Measurements from ENCODE around the gene MACROD1.

Gene MACROD1

GRCh38 chr11:64072871-64073270 lies 93.0 kb downstream of the MACROD1 start:
- TF ChIP-seq CTCF (IDR thresholded peaks at IDR 0.05; ENCODE audit: insufficient read depth, low read length, poor library complexity, severe bottlenecking) (no peak), EZH2phosphoT487 (conservative IDR thresholded peaks at IDR 0.05; ENCODE audit: low read length) (no peak)
- Histone ChIP-seq H2AFZ (ENCODE audit: low read depth, low read length, severe bottlenecking) (no peak overlapping the region), H3K9me2 (replicated peaks; ENCODE audit: insufficient read depth, low read length) (no peaks in the 10 kb centered on the region), H3K36me3 (ENCODE audit: low read length) (no peaks in the 10 kb centered on the region), H3K79me2 (ENCODE audit: insufficient read depth, low read length) (no peaks in the 10 kb centered on the region), H3F3A (ENCODE audit: insufficient read depth) (no peaks in the 10 kb centered on the region), H3K9ac (ENCODE audit: low read length) (no peak overlapping the region), H3K27ac (ENCODE audit: low read depth, low read length) (no peak overlapping the region), H4K20me1 (ENCODE audit: low read depth, low read length) (no peaks in the 10 kb centered on the region), H3K4me2 (ENCODE audit: low read depth, low read length, poor library complexity, severe bottlenecking) (no peak overlapping the region), H3K9me3 (ENCODE audit: insufficient read depth, low read length) (no peaks in the 10 kb centered on the region), H3K27me3 (ENCODE audit: low read length) (no peaks in the 10 kb centered on the region), H3K4me3 (ENCODE audit: insufficient read depth, low read length, poor library complexity, severe bottlenecking) (no peak overlapping the region)

- no peaks in the 10 kb centered on the region for H3K79me2 ChIP-seq (ENCODE audit: insufficient read depth, low read length)
- no peak overlapping the region for H3K4me2 ChIP-seq (ENCODE audit: low read depth, low read length, poor library complexity, severe bottlenecking)
- no peaks in the 10 kb centered on the region for H3K9me2 ChIP-seq (replicated peaks; ENCODE audit: insufficient read depth, low read length)
- no peak overlapping the region for H2AFZ ChIP-seq (ENCODE audit: low read depth, low read length, severe bottlenecking)
- no peaks in the 10 kb centered on the region for H3K27me3 ChIP-seq (ENCODE audit: low read length)
- H3K9ac ChIP-seq (ENCODE audit: low read length), result no peak overlapping the region
- H3K27ac ChIP-seq (ENCODE audit: low read depth, low read length), result no peak overlapping the region
- no peaks in the 10 kb centered on the region for H4K20me1 ChIP-seq (ENCODE audit: low read depth, low read length)
- H3K36me3 ChIP-seq (ENCODE audit: low read length), result no peaks in the 10 kb centered on the region
- H3K4me3 ChIP-seq (ENCODE audit: insufficient read depth, low read length, poor library complexity, severe bottlenecking), result no peak overlapping the region
- H3F3A ChIP-seq (ENCODE audit: insufficient read depth), result no peaks in the 10 kb centered on the region
- no peaks in the 10 kb centered on the region for H3K9me3 ChIP-seq (ENCODE audit: insufficient read depth, low read length)
- TF ChIP-seq EZH2phosphoT487 (conservative IDR thresholded peaks at IDR 0.05; ENCODE audit: low read length) (no peak), CTCF (IDR thresholded peaks at IDR 0.05; ENCODE audit: insufficient read depth, low read length, poor library complexity, severe bottlenecking) (no peak)
These were observed 93.5 kb downstream of the MACROD1 start for GRCh38 chr11:64072403-64072802.

- Histone ChIP-seq H3K4me3 (ENCODE audit: insufficient read depth, low read length, poor library complexity, severe bottlenecking) (no peak overlapping the region), H3K9ac (ENCODE audit: low read length) (no peak overlapping the region), H3K9me3 (ENCODE audit: insufficient read depth, low read length) (no peaks in the 10 kb centered on the region), H3K27ac (ENCODE audit: low read depth, low read length) (no peak overlapping the region), H3F3A (ENCODE audit: insufficient read depth) (no peaks in the 10 kb centered on the region), H3K36me3 (ENCODE audit: low read length) (no peaks in the 10 kb centered on the region), H3K9me2 (replicated peaks; ENCODE audit: insufficient read depth, low read length) (no peaks in the 10 kb centered on the region), H3K79me2 (ENCODE audit: insufficient read depth, low read length) (no peaks in the 10 kb centered on the region), H3K4me2 (ENCODE audit: low read depth, low read length, poor library complexity, severe bottlenecking) (no peak overlapping the region), H3K27me3 (ENCODE audit: low read length) (no peaks in the 10 kb centered on the region), H2AFZ (ENCODE audit: low read depth, low read length, severe bottlenecking) (no peak overlapping the region), H4K20me1 (ENCODE audit: low read depth, low read length) (no peaks in the 10 kb centered on the region)
- TF ChIP-seq EZH2phosphoT487 (conservative IDR thresholded peaks at IDR 0.05; ENCODE audit: low read length) (no peak), CTCF (IDR thresholded peaks at IDR 0.05; ENCODE audit: insufficient read depth, low read length, poor library complexity, severe bottlenecking) (no peak)
These were observed 94.1 kb downstream of the MACROD1 start for GRCh38 chr11:64071849-64072248.

GRCh38 chr11:64070314-64070681 lies 95.6 kb downstream of the MACROD1 start:
- Histone ChIP-seq H3K27me3 (ENCODE audit: low read length) (no peaks in the 10 kb centered on the region), H3F3A (ENCODE audit: insufficient read depth) (no peaks in the 10 kb centered on the region), H3K4me2 (ENCODE audit: low read depth, low read length, poor library complexity, severe bottlenecking) (no peak overlapping the region), H3K79me2 (ENCODE audit: insufficient read depth, low read length) (no peaks in the 10 kb centered on the region), H3K36me3 (ENCODE audit: low read length) (no peaks in the 10 kb centered on the region), H3K9me3 (ENCODE audit: insufficient read depth, low read length) (no peaks in the 10 kb centered on the region), H3K9me2 (replicated peaks; ENCODE audit: insufficient read depth, low read length) (no peaks in the 10 kb centered on the region), H2AFZ (ENCODE audit: low read depth, low read length, severe bottlenecking) (no peak overlapping the region), H3K9ac (ENCODE audit: low read length) (no peak overlapping the region), H3K27ac (ENCODE audit: low read depth, low read length) (no peak overlapping the region), H3K4me3 (ENCODE audit: insufficient read depth, low read length, poor library complexity, severe bottlenecking) (no peak overlapping the region), H4K20me1 (ENCODE audit: low read depth, low read length) (no peaks in the 10 kb centered on the region)
- no peak for TF ChIP-seq EZH2phosphoT487 (conservative IDR thresholded peaks at IDR 0.05; ENCODE audit: low read length)
- no peak for TF ChIP-seq CTCF (IDR thresholded peaks at IDR 0.05; ENCODE audit: insufficient read depth, low read length, poor library complexity, severe bottlenecking)
